K562 (cell line): ENCODE results near the gene TAF12. TPM values are rescaled to one million over a fixed set of nuclear protein-coding genes. Genes with fewer than 3 reads are reported as not detected.

Source experiments
- CREBBP ChIP-seq: IDR thresholded peaks from one replicate; pipeline ENCODE4 v1.6.1; 2012; ENCODE audit warnings: low read depth, mild to moderate bottlenecking, control low read depth, inconsistent platforms, low read length
- CUX1 ChIP-seq: fragments of 200-800 bp; sonication (Bioruptor generic); IDR thresholded peaks from 2 replicates; pipeline ENCODE4 v1.6.1; 2016; ENCODE audit warnings: missing genetic modification characterization, missing compliant biosample characterization
- HMGXB4 ChIP-seq: sonication (generic); formaldehyde crosslinking; IDR thresholded peaks from 2 replicates; pipeline ENCODE4 v1.8.1; 2023; ENCODE audit warnings: mild to moderate bottlenecking, missing genetic modification reagents
- HNRNPK ChIP-seq: fragments of 200-400 bp; formaldehyde crosslinking; IDR thresholded peaks from one replicate; pipeline ENCODE4 v1.6.1; 2018; ENCODE audit warnings: mild to moderate bottlenecking, low read depth, low read length; ENCODE audit not compliant: poor library complexity, severe bottlenecking
- LCOR ChIP-seq: sonication (generic); formaldehyde crosslinking; IDR thresholded peaks from 2 replicates; pipeline ENCODE4 v1.8.0; 2022; ENCODE audit warnings: mild to moderate bottlenecking, missing genetic modification reagents
- RERE ChIP-seq: sonication (generic); formaldehyde crosslinking; IDR thresholded peaks from 2 replicates; pipeline ENCODE4 v1.8.0; 2023; ENCODE audit warnings: missing genetic modification reagents, mild to moderate bottlenecking, borderline replicate concordance
- SMARCE1 ChIP-seq: fragments of 450-650 bp; IDR thresholded peaks from 2 replicates; pipeline ENCODE4 v1.7.1; 2016; ENCODE audit warnings: mild to moderate bottlenecking
- ZNF165 ChIP-seq: fragments of 250-450 bp; sonication (Bioruptor Pico); IDR thresholded peaks from 2 replicates; pipeline ENCODE4 v1.4.0; 2020; ENCODE audit warnings: borderline replicate concordance
- ZNF224 ChIP-seq: sonication (generic); formaldehyde crosslinking; IDR thresholded peaks from 2 replicates; pipeline ENCODE4 v1.8.0; 2022; ENCODE audit warnings: mild to moderate bottlenecking, missing genetic modification reagents
- ZNF354B ChIP-seq: fragments of 250-450 bp; sonication (Bioruptor Pico); IDR thresholded peaks from 2 replicates; pipeline ENCODE4 v1.4.0; 2020
- ZNF717 ChIP-seq: fragments of 250-450 bp; sonication (Bioruptor Pico); IDR thresholded peaks from 2 replicates; pipeline ENCODE4 v1.5.0; 2021
- polyA plus RNA-seq, 8 experiments: library from polyadenylated mRNA; depleted of rRNA in 4 of 8; stranded (reverse) in 5 of 8; unstranded in 3 of 8; fragments of >200 nt; fragmentation: Nextera tagmentation in 2 of 8; fragmentation: Illumina TruSeq in 1 of 8; extraction: Ambion mirVana in 2 of 8; extraction: Trizol in 1 of 8; gene quantifications; 2 replicates each; pipeline versions ENCODE4 v1.2.1 to v1.2.3, GENCODE V29; 2011 to 2014; ENCODE audit warnings: inconsistent platforms in 1 of 8, missing spikeins in 1 of 8
- total RNA-seq, 7 experiments: library from RNA; depleted of rRNA in 6 of 7; stranded (reverse); fragments of >200 nt in 6 of 7; fragmentation: Illumina TruSeq in 2 of 7; extraction: Trizol in 2 of 7; gene quantifications; 2 replicates each; pipeline versions ENCODE4 v1.2.1 to v1.2.3, GENCODE V29; 2011 to 2021; ENCODE audit warnings: low replicate concordance in 1 of 7

The TAF12 gene
- total and polyA plus RNA-seq, 9 of the 15 experiments (the other 6 are each of a cell fraction or from before 2014, with no cell fraction given) = 31.6 to 89.0 (median 50.5) TPM

- TF ChIP-seq CUX1 (CRISPR knock-in tag) (no peak), SMARCE1 (no peak), RERE (CRISPR knock-in tag) (no peak), ZNF224 (no peak), HNRNPK (no peak), LCOR (CRISPR knock-in tag) (no peak), ZNF165 (no peak), ZNF354B (CRISPR knock-in tag) (no peak), ZNF717 (CRISPR knock-in tag) (no peak), CREBBP (no peak), HMGXB4 (no peak)
- TF ChIP-seq, all 486 proteins: peak for 0
Observed at GRCh38 chr1:28564310-28564709, 78.6 kb downstream of the TAF12 start (continued).
